B cell (primary cell): Measurements from ENCODE around the gene SLC6A20. TPM values are rescaled to one million over a fixed set of nuclear protein-coding genes. Genes with fewer than 3 reads are reported as not detected.

Experiments
- ATAC-seq: fragments of 200-7000 bp; cut with Tn5 transposase; one replicate; pipeline ENCODE4 v1.10.0; 2021; ENCODE audit warnings: low read depth, mild to moderate bottlenecking, moderate number of reproducible peaks, moderate library complexity
- CTCF ChIA-PET: fragments of 350-600 bp; sonication (Branson Sonifier 250); formaldehyde crosslinking; loops from one replicate; lab custom pipeline; 2021; ENCODE audit warnings: antibody characterized with exemption, inconsistent platforms; lab: Charles Lee
- POLR2A ChIA-PET: fragments of 350-600 bp; sonication (Branson Sonifier 250); formaldehyde crosslinking; loops from one replicate; lab custom pipeline; 2021; ENCODE audit warnings: antibody characterized with exemption; lab: Charles Lee
- DNase-seq: peaks from one replicate; pipeline ENCODE4 v3.0.0; 2013
- H2AFZ ChIP-seq: 2 replicates; pipeline ENCODE4 v1.6.1; 2012; ENCODE audit warnings: mild to moderate bottlenecking, low read depth, low read length; ENCODE audit not compliant: insufficient read depth, poor library complexity, severe bottlenecking
- H3K27ac ChIP-seq, 2 donors: 1 replicate in 1 of 2; 2 replicates in 1 of 2; pipeline ENCODE4 v1.5.1; 2012 to 2013; ENCODE audit warnings: low read length in 2 of 2, mild to moderate bottlenecking in 2 of 2, moderate library complexity in 1 of 2
- H3K27me3 ChIP-seq, 4 experiments: fragments of 200-600 bp in 1 of 4; sonication (generic) in 1 of 4; replicated peaks in 1 of 4; 1 replicate in 2 of 4; 2 replicates in 2 of 4; pipeline versions ENCODE4 v1.6.1 to v1.7.0; 2013 to 2016; ENCODE audit warnings: low read length in 3 of 4, mild to moderate bottlenecking in 2 of 4, mixed read lengths in 1 of 4, moderate library complexity in 1 of 4; ENCODE audit not compliant: insufficient read depth in 4 of 4, control insufficient read depth in 3 of 4; ENCODE audit errors: control extremely low read depth in 1 of 4
- H3K36me3 ChIP-seq, 2 experiments: replicated peaks in 1 of 2; 1 replicate in 1 of 2; 2 replicates in 1 of 2; pipeline versions ENCODE4 v1.6.1 to v1.7.1; 2013; ENCODE audit warnings: low read length in 1 of 2; ENCODE audit not compliant: insufficient read depth in 2 of 2, control insufficient read depth in 1 of 2; ENCODE audit errors: control extremely low read depth in 1 of 2, extremely low read depth in 1 of 2
- H3K4me1 ChIP-seq, 2 donors: fragments of 200-600 bp in 1 of 2; sonication (generic) in 1 of 2; 1 replicate in 1 of 2; 2 replicates in 1 of 2; pipeline versions ENCODE4 v1.5.1 to v1.6.1; 2013 to 2017; ENCODE audit warnings: low read length in 2 of 2; ENCODE audit not compliant: control insufficient read depth in 2 of 2, insufficient read depth in 2 of 2
- H3K4me2 ChIP-seq: replicated peaks from 2 replicates; pipeline ENCODE3; 2012; ENCODE audit warnings: mild to moderate bottlenecking, low read depth, low read length; ENCODE audit not compliant: poor library complexity, severe bottlenecking
- H3K4me3 ChIP-seq, 5 experiments: fragments of 200-600 bp in 1 of 5; sonication (generic) in 1 of 5; 1 replicate in 3 of 5; 2 replicates in 2 of 5; pipeline versions ENCODE4 v1.5.1 to v1.7.0; 2011 to 2016; ENCODE audit warnings: low read length in 4 of 5, mild to moderate bottlenecking in 4 of 5, low read depth in 2 of 5, control low read depth in 1 of 5, moderate library complexity in 1 of 5; ENCODE audit not compliant: insufficient read depth in 1 of 5; ENCODE audit errors: control extremely low read depth in 1 of 5, extremely low read depth in 1 of 5
- H3K79me2 ChIP-seq: fragments of 200-600 bp; sonication (generic); one replicate; pipeline ENCODE4 v1.6.0; 2016; ENCODE audit warnings: low read length; ENCODE audit not compliant: control insufficient read depth, insufficient read depth
- H3K9ac ChIP-seq: fragments of 200-600 bp; sonication (generic); 2 replicates; pipeline ENCODE4 v1.6.1; 2017; ENCODE audit warnings: mild to moderate bottlenecking, low read length, moderate library complexity
- H3K9me3 ChIP-seq, 3 donors: one replicate each; pipeline versions ENCODE4 v1.6.1 to v1.7.1; 2013; ENCODE audit warnings: low read length in 2 of 3; ENCODE audit not compliant: control insufficient read depth in 2 of 3, insufficient read depth in 1 of 3; ENCODE audit errors: control extremely low read depth in 1 of 3
- H4K20me1 ChIP-seq: 2 replicates; pipeline ENCODE4 v1.6.0; 2012; ENCODE audit warnings: mild to moderate bottlenecking, low read length; ENCODE audit not compliant: insufficient read depth, control insufficient read depth, poor library complexity, severe bottlenecking
- H3K27ac Mint-ChIP-seq: one replicate; pipeline ENCODE4 v1.8.0; 2021; ENCODE audit warnings: mixed read lengths
- H3K27me3 Mint-ChIP-seq: one replicate; pipeline ENCODE4 v1.8.0; 2021; ENCODE audit warnings: mixed read lengths
- H3K4me1 Mint-ChIP-seq: one replicate; pipeline ENCODE4 v1.8.0; 2021; ENCODE audit warnings: mixed read lengths
- H3K4me3 Mint-ChIP-seq: one replicate; pipeline ENCODE4 v1.8.0; 2021; ENCODE audit warnings: mixed read lengths
- H3K9me3 Mint-ChIP-seq: one replicate; pipeline ENCODE4 v1.8.0; 2022; ENCODE audit warnings: mixed read lengths; ENCODE audit not compliant: insufficient read depth
- EZH2 ChIP-seq: IDR thresholded peaks from 2 replicates; pipeline ENCODE4 v1.6.1; 2012; ENCODE audit warnings: borderline replicate concordance, low read depth, mild to moderate bottlenecking, moderate library complexity, low read length; ENCODE audit not compliant: insufficient read depth, poor library complexity, severe bottlenecking
- WGBS: methylation state at CpG from one replicate; pipeline ENCODE4 v1.1.5; 2013; ENCODE audit warnings: missing lambda C conversion rate; ENCODE audit not compliant: insufficient coverage; 5-methylcytosine and 5-hydroxymethylcytosine counted together
- intact Hi-C: fragments of 100-400 bp; cut with micrococcal nuclease; formaldehyde crosslinking; loops from one replicate; pipeline ENCODE4 v1.10.0; 2022
- polyA plus RNA-seq: library from polyadenylated mRNA; depleted of rRNA; stranded (reverse); fragments of >200 nt; gene quantifications from 2 replicates; pipeline ENCODE4 v1.2.3, GENCODE V29; 2012
- total RNA-seq, 2 donors: library from RNA; stranded (reverse); fragments of 120-200 nt in 1 of 2; gene quantifications; 1 replicate in 1 of 2; 2 replicates in 1 of 2; pipeline versions ENCODE4 v1.2.3 to v1.2.4, GENCODE V29; 2013 to 2022
- TF ChIP-seq, protein P1 (sequence below): fragments of 200-600 bp; IDR thresholded peaks from one replicate; pipeline ENCODE4 v1.8.0; 2022; ENCODE audit warnings: antibody characterized with exemption, mild to moderate bottlenecking

SLC6A20 gene
- total and polyA plus RNA-seq, 2 donors (not counting 1 experiment from before 2014, with no cell fraction given), result 0.32 TPM; not detected in 1

DNA sequence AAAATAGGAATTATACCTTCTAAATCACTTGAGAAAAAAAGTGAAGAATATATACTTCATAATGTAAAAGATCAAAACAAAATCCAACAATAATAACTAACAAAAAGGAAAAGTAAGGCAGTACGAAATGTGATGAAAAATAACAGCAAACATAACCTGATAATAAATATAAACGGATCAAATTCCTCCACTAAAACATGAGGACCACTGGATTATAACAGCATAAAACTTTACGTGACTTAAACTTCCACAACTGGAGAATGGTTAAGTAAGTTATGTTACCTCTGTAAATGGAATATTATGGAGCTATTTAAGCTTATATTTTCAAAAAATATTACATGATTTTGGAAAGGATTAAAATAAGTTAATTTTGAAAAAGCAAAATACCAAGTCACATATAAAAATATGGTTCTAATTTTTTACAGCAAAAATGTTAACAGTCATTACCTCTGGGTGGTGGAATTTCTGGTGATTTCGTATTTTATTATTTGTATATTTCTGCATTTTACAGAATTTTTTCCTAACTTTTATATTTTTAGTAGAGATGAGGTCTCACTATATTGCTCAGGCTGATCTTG is 7.0 kb downstream of the SLC6A20 start:
- no peaks in the 10 kb centered on the region for H3K27me3 ChIP-seq
- no peak overlapping the region for H3K4me2 ChIP-seq
- Mint-ChIP-seq H3K27me3 (peaks cover 8% of the 10 kb centered on the region), H3K4me3 (no peak overlapping the region), H3K4me1 (peaks cover 15% of the 10 kb centered on the region), H3K9me3 (peaks cover 9% of the 10 kb centered on the region), H3K27ac (no peak overlapping the region)
- ATAC-seq, result no peak
- H4K20me1 ChIP-seq, result no peaks in the 10 kb centered on the region
- no peaks in the 10 kb centered on the region for H3K79me2 ChIP-seq
- intact Hi-C loops, result no loop called here
- no peak for DNase-seq
- H3K4me1 ChIP-seq, result peaks cover 14 to 18% of the 10 kb centered on the region in 2 donors
- TF ChIP-seq, protein P1, sequence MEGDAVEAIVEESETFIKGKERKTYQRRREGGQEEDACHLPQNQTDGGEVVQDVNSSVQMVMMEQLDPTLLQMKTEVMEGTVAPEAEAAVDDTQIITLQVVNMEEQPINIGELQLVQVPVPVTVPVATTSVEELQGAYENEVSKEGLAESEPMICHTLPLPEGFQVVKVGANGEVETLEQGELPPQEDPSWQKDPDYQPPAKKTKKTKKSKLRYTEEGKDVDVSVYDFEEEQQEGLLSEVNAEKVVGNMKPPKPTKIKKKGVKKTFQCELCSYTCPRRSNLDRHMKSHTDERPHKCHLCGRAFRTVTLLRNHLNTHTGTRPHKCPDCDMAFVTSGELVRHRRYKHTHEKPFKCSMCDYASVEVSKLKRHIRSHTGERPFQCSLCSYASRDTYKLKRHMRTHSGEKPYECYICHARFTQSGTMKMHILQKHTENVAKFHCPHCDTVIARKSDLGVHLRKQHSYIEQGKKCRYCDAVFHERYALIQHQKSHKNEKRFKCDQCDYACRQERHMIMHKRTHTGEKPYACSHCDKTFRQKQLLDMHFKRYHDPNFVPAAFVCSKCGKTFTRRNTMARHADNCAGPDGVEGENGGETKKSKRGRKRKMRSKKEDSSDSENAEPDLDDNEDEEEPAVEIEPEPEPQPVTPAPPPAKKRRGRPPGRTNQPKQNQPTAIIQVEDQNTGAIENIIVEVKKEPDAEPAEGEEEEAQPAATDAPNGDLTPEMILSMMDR, result no peak
- TF ChIP-seq EZH2, result no peak
- H3K9me3 ChIP-seq, result peaks cover 3 to 15% (median 4%) of the 10 kb centered on the region in 3 donors
- no peak overlapping the region for H3K4me3 ChIP-seq
- POLR2A ChIA-PET, result no interaction called here
- no peak overlapping the region for H3K9ac ChIP-seq
- no peak overlapping the region for H3K27ac ChIP-seq
- H2AFZ ChIP-seq, result no peak overlapping the region
- no peaks in the 10 kb centered on the region for H3K36me3 ChIP-seq
- WGBS, result no CpG with 5 or more reads among the region's 4 CpGs
- CTCF ChIA-PET, result interaction anchor here (0.7 kb wide), 1 partner anchor 124 kb away, joined by 4 read pairs; no protein-coding TSS in a partner anchor

DNA sequence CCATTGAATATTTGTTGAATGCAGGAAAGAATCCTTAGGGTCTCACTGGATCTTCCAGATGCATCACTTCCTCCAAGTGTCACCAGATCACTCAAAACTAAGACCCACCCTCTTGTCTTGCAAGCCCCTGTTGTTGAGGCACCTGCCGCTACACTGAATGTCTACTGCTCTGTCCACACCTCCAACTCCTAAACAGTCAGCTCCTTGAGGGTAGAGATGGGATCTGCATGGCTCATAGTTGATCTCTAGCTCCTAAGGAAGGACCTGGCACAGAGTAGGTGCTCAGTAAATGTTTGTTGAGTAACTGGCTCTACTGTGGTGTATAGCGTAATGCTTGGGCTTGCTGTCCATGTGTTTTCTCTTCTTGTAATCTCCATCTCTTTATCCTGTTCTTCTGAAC is 8.8 kb downstream of the SLC6A20 start:
- Histone ChIP-seq H3K36me3 (no peaks in the 10 kb centered on the region), H3K79me2 (no peaks in the 10 kb centered on the region), H4K20me1 (no peaks in the 10 kb centered on the region), H3K4me2 (no peak overlapping the region), H2AFZ (no peak overlapping the region), H3K9me3 (peaks cover 3 to 15% (median 4%) of the 10 kb centered on the region in 3 donors), H3K9ac (no peak overlapping the region), H3K27ac (no peak overlapping the region), H3K27me3 (no peaks in the 10 kb centered on the region), H3K4me3 (no peak overlapping the region), H3K4me1 (peaks cover 13 to 14% of the 10 kb centered on the region in 2 donors)
- DNase-seq, result no peak
- Mint-ChIP-seq H3K27ac (no peak overlapping the region), H3K4me3 (no peak overlapping the region), H3K27me3 (peaks cover 8% of the 10 kb centered on the region), H3K4me1 (peaks cover 13% of the 10 kb centered on the region), H3K9me3 (peaks cover 9% of the 10 kb centered on the region)
- CTCF ChIA-PET, result no interaction called here
- intact Hi-C loops, result no loop called here
- POLR2A ChIA-PET, result no interaction called here
- ATAC-seq, result no peak
- no peak for TF ChIP-seq EZH2
- TF ChIP-seq, protein P1, result no peak
- no CpG with 5 or more reads among the region's 2 CpGs for WGBS
